Mammary epithelial cell (primary cell): ENCODE measurements around the gene SERTAD2.

Source experiments
- CTCF ChIP-seq, 2 donors: IDR thresholded peaks in 1 of 2; conservative IDR thresholded peaks in 1 of 2; 2 replicates each; pipeline ENCODE4 v1.5.1; 2011 to 2012; ENCODE audit warnings: inconsistent platforms in 2 of 2, low read length in 2 of 2, mild to moderate bottlenecking in 2 of 2, control low read depth in 1 of 2, low read depth in 1 of 2; ENCODE audit not compliant: insufficient read depth in 1 of 2; ENCODE audit errors: extremely low read depth in 1 of 2
- EZH2 ChIP-seq: IDR thresholded peaks from 2 replicates; pipeline ENCODE4 v1.6.1; 2012; ENCODE audit warnings: low read length, inconsistent platforms, borderline replicate concordance

- TF ChIP-seq EZH2 (no peak), CTCF (conservative IDR thresholded peaks at IDR 0.05 in 1 of 2, IDR thresholded peaks at IDR 0.05 in 1 of 2; ENCODE audit: extremely low read depth in 1 of 2, insufficient read depth in 1 of 2, low read depth in 1 of 2, low read length in 2 of 2) (no peak)
These were observed 33.1 kb downstream of the SERTAD2 start for GRCh38 chr2:64620661-64621060.
